Urothelium cell line (cell line): ENCODE data around the gene HDGF.

Experiments used
- DNase-seq: peaks from one replicate; pipeline ENCODE4 v3.0.0; 2011; ENCODE audit warnings: low spot score, mixed read lengths
- FAIRE-seq: peaks from 2 replicates; lab custom pipeline; 2011; peaks lifted over from hg19 to GRCh38; lab: Jason Lieb, UNC

HDGF gene

DNA sequence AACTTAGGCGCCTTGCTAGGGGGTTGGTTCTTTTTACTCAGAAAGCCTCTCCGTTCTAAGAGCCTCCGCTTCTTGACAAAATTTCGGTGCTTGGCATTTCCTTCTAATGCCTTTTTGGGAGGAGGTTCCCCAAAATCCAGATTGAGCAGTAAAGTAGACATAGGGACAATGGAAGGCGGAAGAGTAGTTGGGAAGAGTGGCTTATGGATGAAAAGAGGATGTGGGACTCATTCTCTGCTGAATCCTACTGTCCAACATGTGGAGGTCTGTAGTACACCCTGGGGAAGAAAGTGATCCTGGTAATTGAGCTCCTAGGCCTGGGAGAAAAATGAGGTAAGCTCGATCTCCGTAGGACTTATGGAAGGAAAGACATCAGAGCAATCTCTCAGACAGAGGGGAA lies 24.0 kb downstream of the HDGF start:
- DNase-seq (no peak), FAIRE-seq (no peak)

DNA sequence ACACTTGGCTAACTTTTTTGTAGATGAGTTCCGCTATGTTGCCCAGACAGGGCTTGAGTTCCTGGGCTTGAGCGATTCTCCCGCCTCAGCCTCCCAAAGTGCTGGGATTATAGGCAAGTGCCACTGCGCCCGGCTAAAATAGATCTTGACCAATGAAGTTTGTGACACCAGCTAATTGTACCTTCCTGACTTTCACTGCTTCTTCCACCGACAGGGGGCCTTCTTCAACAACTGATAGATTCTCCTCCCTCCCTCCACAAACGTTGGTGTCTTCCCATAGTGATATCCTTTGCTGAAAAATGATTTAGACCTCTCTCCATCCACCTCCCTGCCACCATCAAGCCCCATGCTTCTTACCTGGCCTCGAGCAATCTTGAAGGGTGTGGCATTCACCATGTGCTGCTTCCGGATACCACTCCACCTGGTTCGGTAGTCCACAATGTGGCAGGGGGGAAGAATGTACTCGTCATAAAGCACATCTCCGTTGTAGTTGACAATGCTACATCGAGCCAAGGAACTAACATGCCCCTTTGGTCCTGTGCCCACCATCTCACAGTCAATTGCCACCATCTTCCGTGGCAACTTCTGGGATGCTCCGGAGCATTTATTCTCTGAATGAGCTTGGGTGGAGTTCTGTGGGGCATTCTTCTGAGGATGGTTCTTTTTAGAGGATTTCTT lies 24.8 kb downstream of the HDGF start:
- DNase-seq (no peak), FAIRE-seq (no peak)

DNA sequence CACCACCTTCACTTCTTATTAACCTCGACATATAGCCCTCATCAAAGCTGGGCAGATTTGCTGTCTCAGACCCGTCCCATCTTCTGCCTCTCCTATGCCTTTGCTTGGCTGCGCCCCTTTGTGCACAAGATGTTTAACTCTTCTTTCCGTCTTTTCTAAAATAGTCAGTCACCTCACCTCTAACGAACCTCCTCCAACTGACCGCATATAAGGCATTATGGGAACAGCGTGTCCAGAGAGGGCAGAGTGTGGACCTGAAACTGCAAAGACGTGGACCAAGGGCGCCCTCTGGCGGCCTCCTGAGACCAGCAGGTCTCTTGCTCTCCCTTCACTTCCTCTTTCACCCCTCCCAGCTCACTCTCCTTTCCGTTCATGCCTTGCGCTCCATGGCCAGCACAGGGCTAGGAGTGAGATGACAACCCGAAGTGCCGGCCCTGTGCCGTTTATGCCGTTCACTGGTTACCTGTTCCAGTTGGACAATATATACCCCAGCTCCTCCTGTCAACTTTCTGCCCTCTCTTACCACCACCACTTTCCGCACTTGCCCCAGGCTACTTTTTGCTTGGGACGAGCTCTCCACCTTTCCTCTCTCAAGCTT lies 25.7 kb downstream of the HDGF start:
- DNase-seq, result peak; percentile 84
- FAIRE-seq, result no peak

- DNase-seq (no peak), FAIRE-seq (no peak)
Observed at GRCh38 chr1:156721535-156721934, 29.9 kb downstream of the HDGF start.

DNA sequence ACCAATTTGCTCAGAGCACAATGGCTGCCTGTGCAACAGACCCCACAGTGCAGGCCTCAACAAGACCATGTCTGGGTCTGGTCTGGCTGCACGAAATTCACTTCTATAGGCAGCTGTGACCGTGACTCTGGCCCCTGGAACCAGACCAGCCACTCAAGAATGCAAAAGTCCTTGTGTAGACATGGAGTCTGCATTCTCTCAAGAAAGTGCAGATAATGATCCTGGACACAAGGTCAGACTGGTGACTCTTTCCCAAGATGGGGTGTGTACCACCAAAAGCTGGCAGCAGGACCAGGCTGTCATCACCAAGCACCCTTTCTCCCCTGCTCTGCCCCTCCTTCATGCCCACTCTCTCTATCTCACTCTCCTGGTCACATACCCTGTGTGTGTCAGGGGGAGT lies 30.3 kb downstream of the HDGF start:
- no peak for FAIRE-seq
- DNase-seq, result no peak

GRCh38 chr1:156717351-156717750 lies 34.1 kb downstream of the HDGF start:
- FAIRE-seq (no peak), DNase-seq (no peak)

GRCh38 chr1:156714830-156715229 lies 36.6 kb downstream of the HDGF start:
- DNase-seq (no peak), FAIRE-seq (no peak)

- no peak for FAIRE-seq
- DNase-seq, result no peak
Observed at GRCh38 chr1:156712626-156713025, 38.8 kb downstream of the HDGF start.

- DNase-seq, result no peak
- no peak for FAIRE-seq
Observed at GRCh38 chr1:156711011-156711817, 40.3 kb downstream of the HDGF start.

GRCh38 chr1:156709757-156710489 lies 41.6 kb downstream of the HDGF start:
- FAIRE-seq (no peak), DNase-seq (peak; percentile 63)

DNA sequence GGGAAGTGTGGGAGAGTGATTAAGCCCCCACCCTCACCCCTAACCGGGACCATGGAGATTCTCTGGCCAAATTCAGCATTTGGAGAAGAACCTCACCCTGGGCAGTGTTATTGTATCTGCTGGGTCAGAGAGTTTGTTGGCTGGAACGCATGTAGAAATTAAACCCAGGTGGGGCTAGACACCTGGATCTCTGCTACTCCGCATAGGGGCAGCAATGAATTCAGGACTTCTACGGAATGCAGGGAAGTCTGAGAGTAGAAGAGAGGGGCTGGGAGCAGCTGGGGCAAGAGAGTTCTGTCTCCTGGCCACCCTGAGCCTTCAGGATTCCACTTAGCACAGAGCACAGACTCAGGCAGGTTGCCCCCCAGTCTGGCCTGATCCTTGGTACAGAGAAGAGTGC lies 42.4 kb downstream of the HDGF start:
- DNase-seq (no peak), FAIRE-seq (no peak)

DNA sequence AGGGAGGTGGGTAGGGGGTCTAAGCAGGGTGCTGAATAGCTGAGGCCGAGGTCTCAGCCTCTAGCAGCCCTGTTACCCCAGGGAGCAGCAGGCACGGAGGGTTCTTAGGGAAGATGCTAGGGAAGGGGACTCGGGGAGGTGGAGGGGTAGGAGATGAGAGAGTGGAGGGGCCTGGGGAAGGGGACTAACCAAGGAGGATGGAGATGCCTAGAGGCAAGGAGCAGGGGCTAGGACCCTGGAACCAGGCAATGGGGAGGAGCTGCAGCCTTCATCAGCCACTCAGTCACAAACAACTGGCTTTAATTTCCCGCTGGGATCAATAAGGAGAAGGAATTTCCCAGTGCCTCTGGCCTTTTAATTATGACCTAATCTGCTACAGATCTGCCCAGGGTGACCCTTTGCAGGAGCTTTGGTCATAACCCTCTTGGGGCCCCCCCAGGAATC lies 43.2 kb downstream of the HDGF start:
- FAIRE-seq (no peak), DNase-seq (no peak)

DNA sequence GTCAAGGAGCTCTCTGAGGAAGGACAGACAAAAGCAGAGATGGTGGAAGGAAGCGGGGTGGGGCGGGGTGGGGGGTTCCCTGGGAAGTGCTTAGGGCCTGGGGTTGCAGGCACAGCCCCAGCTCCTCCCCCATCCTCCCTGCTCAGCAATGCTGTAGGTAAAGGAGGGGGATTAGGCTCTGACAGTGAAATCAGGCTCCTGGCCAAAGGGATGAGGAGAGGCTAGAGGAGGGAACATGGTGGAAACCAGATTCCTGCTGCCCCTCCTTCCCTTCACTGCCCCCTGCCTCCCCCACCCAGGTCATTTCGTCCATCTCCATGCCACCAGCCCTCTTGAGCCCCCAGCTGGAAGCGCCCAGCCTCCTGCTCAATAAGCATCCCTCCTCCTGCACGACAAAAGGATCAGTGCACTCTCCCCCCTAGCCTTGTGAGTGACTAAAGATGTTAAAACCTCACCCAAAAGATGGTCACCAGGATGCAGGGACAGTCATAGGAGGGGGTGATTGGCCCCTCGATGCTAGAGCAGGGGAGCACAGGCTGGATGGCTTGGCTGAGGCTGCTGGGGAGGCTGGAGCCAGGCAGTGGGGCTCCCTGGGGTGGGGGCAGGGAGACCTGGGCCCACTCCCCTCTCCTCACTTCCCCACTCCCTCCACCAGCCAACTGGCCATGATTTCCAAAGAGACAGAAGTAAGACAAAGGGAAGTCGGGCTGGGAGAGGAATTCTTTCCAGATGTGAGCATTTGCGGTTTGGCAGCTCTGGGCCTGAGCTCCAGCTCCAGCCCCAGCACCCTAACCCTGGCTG lies 43.9 kb downstream of the HDGF start:
- DNase-seq (no peak), FAIRE-seq (peak; percentile 48)

- no peak for DNase-seq
- FAIRE-seq, result no peak
Observed at GRCh38 chr1:156706657-156707416, 44.6 kb downstream of the HDGF start.

DNA sequence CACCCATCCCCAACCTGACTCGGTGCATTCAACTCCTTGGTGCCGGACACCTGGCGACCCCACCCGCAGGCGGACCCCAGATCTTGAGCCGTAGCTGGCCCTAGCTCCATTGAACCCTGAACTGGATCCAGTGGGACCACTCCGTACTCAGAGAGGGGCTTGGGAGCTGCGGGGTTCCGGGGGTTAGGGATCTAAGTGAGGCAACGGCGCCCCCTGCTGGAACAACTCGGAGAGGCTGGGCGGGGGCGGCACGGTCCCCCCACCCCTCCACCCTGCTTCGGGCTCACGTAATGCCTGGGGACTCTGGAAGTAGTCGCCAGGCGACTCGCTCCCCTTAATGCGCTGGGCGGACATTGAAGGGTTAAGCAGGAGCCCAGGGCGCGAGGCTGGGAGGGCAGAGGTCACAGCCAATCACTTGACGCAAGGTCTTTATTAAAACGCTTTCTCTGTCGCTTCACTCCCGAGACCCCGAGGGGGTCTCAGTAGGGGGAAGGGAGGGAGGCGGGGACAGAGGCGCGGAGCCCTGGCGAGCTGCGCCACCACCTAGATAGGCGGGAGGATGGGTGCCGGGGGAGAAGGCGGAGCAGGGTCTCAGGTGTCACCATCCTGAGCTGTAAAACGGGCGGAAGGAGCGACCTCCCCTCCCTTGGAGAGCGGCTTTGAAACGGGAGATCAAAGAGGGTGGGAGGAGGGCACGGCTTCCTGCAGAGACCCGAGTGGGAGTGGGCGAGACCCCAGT lies 45.4 kb downstream of the HDGF start:
- FAIRE-seq (no peak), DNase-seq (peak; percentile 64)

- FAIRE-seq (no peak), DNase-seq (no peak)
Observed at GRCh38 chr1:156705321-156705917, 46.1 kb downstream of the HDGF start, which contains the start of gene CRABP2. Gene CRABP2, minus strand, starts transcription at chr1:156705583. Its CDS starts 137 bp downstream, at chr1:156705446.

DNA sequence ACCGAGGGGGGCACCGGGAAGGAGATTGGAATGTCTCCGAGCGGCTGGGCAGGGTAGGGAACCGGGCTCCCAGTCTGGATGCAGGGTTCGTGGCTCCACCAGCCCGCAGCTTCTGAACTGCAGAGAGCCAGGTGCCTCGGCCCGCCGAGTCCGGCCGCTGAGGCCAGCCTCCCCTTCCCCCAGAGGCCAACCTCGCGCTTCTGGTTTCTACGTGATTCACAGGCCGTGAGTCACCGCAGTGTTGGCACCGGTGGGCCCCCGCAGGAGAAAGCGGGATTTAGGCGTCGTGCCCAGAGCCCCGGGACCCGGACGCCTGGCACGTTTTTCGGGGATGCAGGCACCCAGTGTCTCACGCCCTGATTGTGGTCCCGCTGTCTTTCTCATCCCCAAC lies 46.5 kb downstream of the HDGF start:
- FAIRE-seq (no peak), DNase-seq (peak; percentile 85)

DNA sequence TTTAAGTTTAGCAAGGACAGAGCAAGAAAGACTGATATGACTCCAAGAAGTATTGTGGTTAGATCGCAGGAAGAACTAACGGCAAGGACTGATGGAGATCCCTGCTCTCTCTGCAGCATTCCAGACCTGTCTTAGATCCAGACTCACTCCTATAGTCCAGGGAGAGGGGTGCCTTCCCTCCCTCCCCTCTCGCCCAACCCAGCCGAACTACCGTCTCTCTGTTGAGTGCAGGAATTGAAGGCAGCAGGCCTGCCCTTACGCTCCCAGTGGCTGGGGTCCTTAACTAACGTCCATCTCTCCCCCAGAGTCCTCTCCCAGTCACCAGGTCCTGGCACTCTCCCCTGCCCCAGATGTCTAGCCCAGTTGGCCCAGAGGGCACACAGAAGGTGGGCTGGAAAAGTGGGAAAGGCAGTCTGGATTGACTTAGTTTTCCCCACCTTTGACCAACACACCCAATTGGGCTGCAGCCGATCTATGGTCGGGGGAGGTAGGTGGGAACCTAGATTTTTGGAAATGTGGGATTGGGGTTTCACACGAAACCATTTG lies 47.2 kb downstream of the HDGF start:
- DNase-seq, result no peak
- FAIRE-seq, result peak; percentile 13
